ENCODE results near the gene SIRT2.

DNA sequence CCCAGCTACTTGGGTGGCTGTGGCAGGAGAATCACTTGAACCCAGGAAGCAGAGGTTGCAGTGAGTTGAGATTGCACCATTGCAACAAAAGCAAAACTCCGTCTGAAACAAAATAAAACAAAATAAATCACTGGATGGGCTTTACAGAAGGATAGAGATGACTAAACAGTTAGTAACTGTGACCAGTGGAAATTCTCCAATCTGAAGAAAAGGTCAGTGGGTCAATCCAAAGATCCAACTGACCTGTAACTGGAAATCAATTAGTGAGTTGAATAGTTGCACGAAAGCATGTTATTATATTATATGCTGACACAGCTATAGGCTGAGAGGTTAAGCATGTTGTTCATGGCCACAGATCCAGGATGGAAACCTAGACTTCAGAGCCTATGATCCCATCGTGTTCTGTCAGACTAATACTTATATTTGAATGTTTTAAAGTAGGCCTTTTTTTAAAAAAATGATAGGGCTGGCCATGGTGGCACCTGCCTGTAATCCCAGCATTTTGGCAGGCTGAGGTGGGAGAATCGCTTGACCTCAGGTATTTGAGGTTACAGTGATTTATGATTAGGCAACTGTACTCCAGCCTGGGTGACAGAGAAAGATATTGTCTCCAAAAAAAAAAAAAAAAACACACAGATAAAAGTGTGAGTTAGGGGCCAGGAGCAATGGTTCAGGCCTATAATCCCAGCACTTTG, 69.2 kb downstream of the SIRT2 start:
- no peak for TF ChIP-seq BHLHE40 (IDR thresholded peaks at IDR 0.05; ENCODE audit: borderline replicate concordance)
- TF ChIP-seq FOXM1 (IDR thresholded peaks at IDR 0.05; ENCODE audit: borderline replicate concordance): no peak
- no peak for TF ChIP-seq FOXA1 (IDR thresholded peaks at IDR 0.05)
- TF ChIP-seq SUZ12 (IDR thresholded peaks at IDR 0.05): no peak
- TF ChIP-seq NFRKB (IDR thresholded peaks at IDR 0.05): no peak

All from HEK293T (cell line).